ENCODE measurements around the gene PABPN1. TPM values are rescaled to one million over a fixed set of nuclear protein-coding genes. Genes with fewer than 3 reads are reported as not detected.
"Not testable (repeated sequence)": the region's sequence is repeated elsewhere in the genome, so short reads cannot be mapped to it uniquely, and the experiment has no call there.

Gene PABPN1
- total and polyA plus RNA-seq, 10 donors, result 52.1 to 152 (median 132) TPM

DNA sequence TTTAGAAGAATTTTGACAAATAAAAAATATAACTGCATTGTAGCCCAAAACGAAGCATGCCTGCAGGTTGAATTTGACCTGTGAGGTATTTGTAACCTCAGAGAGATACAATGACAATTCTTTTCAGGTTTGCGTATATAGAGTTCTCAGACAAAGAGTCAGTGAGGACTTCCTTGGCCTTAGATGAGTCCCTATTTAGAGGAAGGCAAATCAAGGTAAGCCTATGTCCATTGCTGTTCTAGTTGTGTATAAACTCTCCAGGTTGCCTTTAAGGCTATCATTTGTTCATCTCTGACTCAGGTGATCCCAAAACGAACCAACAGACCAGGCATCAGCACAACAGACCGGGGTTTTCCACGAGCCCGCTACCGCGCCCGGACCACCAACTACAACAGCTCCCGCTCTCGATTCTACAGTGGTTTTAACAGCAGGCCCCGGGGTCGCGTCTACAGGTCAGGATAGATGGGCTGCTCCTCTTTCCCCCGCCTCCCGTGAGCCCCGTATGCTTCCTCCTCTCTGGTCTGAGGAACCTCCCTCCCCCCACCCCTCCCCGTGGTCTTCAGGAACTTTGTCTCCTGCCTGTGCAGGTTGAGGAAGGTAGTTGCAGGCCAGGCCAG is 2.7 kb downstream of the PABPN1 start:
- H3K27me3 ChIP-seq (replicated peaks in 1 of 7), result no peaks in the 10 kb centered on the region
- H3K9me3 ChIP-seq, result no peaks in the 10 kb centered on the region
- H3K4me1 ChIP-seq, result peaks cover 15 to 45% (median 31%) of the 10 kb centered on the region in 6 donors
- no peak for DNase-seq
- TF ChIP-seq, protein P1, sequence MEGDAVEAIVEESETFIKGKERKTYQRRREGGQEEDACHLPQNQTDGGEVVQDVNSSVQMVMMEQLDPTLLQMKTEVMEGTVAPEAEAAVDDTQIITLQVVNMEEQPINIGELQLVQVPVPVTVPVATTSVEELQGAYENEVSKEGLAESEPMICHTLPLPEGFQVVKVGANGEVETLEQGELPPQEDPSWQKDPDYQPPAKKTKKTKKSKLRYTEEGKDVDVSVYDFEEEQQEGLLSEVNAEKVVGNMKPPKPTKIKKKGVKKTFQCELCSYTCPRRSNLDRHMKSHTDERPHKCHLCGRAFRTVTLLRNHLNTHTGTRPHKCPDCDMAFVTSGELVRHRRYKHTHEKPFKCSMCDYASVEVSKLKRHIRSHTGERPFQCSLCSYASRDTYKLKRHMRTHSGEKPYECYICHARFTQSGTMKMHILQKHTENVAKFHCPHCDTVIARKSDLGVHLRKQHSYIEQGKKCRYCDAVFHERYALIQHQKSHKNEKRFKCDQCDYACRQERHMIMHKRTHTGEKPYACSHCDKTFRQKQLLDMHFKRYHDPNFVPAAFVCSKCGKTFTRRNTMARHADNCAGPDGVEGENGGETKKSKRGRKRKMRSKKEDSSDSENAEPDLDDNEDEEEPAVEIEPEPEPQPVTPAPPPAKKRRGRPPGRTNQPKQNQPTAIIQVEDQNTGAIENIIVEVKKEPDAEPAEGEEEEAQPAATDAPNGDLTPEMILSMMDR (IDR thresholded peaks at IDR 0.05 in 8 of 11, conservative IDR thresholded peaks at IDR 0.05 in 3 of 11), result no peak
- no peak for TF ChIP-seq POLR2AphosphoS5 (IDR thresholded peaks at IDR 0.05)
- no peak overlapping the region for H3K4me3 ChIP-seq
- WGBS, 5 donors, result 84 to 89% (median 87%) methylated on average over 18 of the region's 18 CpGs
- H3K27ac ChIP-seq, result no peak overlapping the region
- H3K36me3 ChIP-seq, result peaks cover 8 to 43% (median 28%) of the 10 kb centered on the region in 6 donors
- intact Hi-C loops (cut with DNase I; ENCODE audit: low total_unique reads), result loop anchor here (10.0 kb wide), 2 partner anchors 141 to 241 kb away; partner anchors contain the start of genes AP1G2 and NGDN

DNA sequence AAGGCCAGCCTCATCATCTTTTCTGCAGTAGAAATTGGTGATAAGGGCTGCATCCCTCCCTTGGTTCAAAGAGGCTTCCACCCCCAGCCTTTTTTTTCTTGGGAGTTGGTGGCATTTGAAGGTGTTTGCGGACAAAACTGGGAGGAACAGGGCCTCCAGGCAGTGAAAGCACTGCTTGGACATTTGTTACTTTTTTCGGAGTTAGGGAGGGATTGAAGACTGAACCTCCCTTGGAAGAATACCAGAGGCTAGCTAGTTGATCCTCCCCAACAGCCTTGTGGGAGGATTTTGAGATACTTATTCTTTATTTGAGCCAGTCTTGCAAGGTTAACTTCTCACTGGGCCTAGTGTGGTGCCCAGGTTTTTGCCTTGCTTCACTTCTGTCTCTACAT is 3.2 kb downstream of the PABPN1 start:
- H3K4me1 ChIP-seq, result peaks cover 15 to 45% (median 31%) of the 10 kb centered on the region in 6 donors
- H3K27me3 ChIP-seq (replicated peaks in 1 of 7), result no peaks in the 10 kb centered on the region
- intact Hi-C loops (cut with DNase I; ENCODE audit: low total_unique reads), result loop anchor here (10.0 kb wide), 2 partner anchors 140 to 240 kb away; partner anchors contain the start of genes AP1G2 and NGDN
- DNase-seq, result no peak
- no peak overlapping the region for H3K4me3 ChIP-seq
- TF ChIP-seq, protein P1 (IDR thresholded peaks at IDR 0.05 in 8 of 11, conservative IDR thresholded peaks at IDR 0.05 in 3 of 11), result no peak
- TF ChIP-seq POLR2A (IDR thresholded peaks at IDR 0.05) (no peak), POLR2AphosphoS5 (IDR thresholded peaks at IDR 0.05) (no peak)
- no peak overlapping the region for H3K27ac ChIP-seq
- 82 to 94% (median 86%) methylated on average over 2 of the region's 2 CpGs for WGBS, 5 donors
- H3K36me3 ChIP-seq, result peaks cover 8 to 43% (median 28%) of the 10 kb centered on the region in 6 donors
- no peaks in the 10 kb centered on the region for H3K9me3 ChIP-seq

DNA sequence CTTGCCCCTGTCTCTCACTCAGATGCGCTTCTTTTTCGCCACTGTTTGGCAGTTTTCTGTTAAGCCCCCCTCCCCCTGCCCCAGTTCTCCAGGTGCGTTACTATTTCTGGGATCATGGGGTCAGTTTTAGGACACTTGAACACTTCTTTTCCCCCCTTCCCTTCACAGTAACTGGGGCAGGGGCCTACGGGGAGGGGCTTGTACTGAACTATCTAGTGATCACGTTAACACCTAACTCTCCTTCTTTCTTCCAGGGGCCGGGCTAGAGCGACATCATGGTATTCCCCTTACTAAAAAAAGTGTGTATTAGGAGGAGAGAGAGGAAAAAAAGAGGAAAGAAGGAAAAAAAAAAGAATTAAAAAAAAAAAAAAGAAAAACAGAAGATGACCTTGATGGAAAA is 3.7 kb downstream of the PABPN1 start:
- H3K27ac ChIP-seq, result no peak overlapping the region
- 84 to 94% (median 90%) methylated on average over 7 of the region's 7 CpGs for WGBS, 5 donors
- H3K9me3 ChIP-seq, result no peaks in the 10 kb centered on the region
- H3K27me3 ChIP-seq (replicated peaks in 1 of 7), result no peaks in the 10 kb centered on the region
- peaks cover 15 to 43% (median 30%) of the 10 kb centered on the region in 6 donors for H3K4me1 ChIP-seq
- H3K36me3 ChIP-seq, result peaks cover 8 to 43% (median 28%) of the 10 kb centered on the region in 6 donors
- intact Hi-C loops (cut with DNase I; ENCODE audit: low total_unique reads), result loop anchor here (5.0 to 10.0 kb wide), 3 partner anchors 52 to 240 kb away; partner anchors contain the start of genes AP1G2, CMTM5 and NGDN
- no peak for DNase-seq
- TF ChIP-seq POLR2A (IDR thresholded peaks at IDR 0.05) (no peak), POLR2AphosphoS5 (IDR thresholded peaks at IDR 0.05) (no peak)
- TF ChIP-seq, protein P1 (IDR thresholded peaks at IDR 0.05 in 8 of 11, conservative IDR thresholded peaks at IDR 0.05 in 3 of 11), result no peak
- H3K4me3 ChIP-seq, result no peak overlapping the region

DNA sequence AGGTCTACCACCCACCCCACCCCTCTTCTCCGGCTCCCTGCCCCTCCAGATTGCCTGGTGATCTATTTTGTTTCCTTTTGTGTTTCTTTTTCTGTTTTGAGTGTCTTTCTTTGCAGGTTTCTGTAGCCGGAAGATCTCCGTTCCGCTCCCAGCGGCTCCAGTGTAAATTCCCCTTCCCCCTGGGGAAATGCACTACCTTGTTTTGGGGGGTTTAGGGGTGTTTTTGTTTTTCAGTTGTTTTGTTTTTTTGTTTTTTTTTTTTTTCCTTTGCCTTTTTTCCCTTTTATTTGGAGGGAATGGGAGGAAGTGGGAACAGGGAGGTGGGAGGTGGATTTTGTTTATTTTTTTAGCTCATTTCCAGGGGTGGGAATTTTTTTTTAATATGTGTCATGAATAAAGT is 4.5 kb downstream of the PABPN1 start:
- not testable (repeated sequence) for DNase-seq; H3K27me3 ChIP-seq (replicated peaks in 1 of 7); H3K9me3 ChIP-seq; H3K27ac ChIP-seq; H3K4me3 ChIP-seq
- 89 to 97% (median 93%) methylated on average over 5 of the region's 5 CpGs for WGBS, 5 donors
- Histone ChIP-seq H3K4me1 (peaks cover 15 to 37% (median 25%) of the 10 kb centered on the region in 6 donors), H3K36me3 (peaks cover 8 to 43% (median 28%) of the 10 kb centered on the region in 6 donors)
- intact Hi-C loops (cut with DNase I; ENCODE audit: low total_unique reads), result loop anchor here (5.0 to 10.0 kb wide), 3 partner anchors 52 to 239 kb away; partner anchors contain the start of genes AP1G2, CMTM5 and NGDN
